HG03432 (cell line): Measurements from ENCODE around the gene TNFRSF13B.

Experiments
- ATAC-seq: cut with Tn5 transposase; IDR thresholded peaks from one replicate; pipeline ENCODE4 v1.9.1; 2021; ENCODE audit warnings: mild to moderate bottlenecking, moderate library complexity; ENCODE audit not compliant: unreplicated experiment

TNFRSF13B gene

GRCh38 chr17:16940116-16940881 is 31.6 kb downstream of the TNFRSF13B start:
- no peak for ATAC-seq

- ATAC-seq = no peak
Measured at GRCh38 chr17:16939606-16940115, 32.3 kb downstream of the TNFRSF13B start.

DNA sequence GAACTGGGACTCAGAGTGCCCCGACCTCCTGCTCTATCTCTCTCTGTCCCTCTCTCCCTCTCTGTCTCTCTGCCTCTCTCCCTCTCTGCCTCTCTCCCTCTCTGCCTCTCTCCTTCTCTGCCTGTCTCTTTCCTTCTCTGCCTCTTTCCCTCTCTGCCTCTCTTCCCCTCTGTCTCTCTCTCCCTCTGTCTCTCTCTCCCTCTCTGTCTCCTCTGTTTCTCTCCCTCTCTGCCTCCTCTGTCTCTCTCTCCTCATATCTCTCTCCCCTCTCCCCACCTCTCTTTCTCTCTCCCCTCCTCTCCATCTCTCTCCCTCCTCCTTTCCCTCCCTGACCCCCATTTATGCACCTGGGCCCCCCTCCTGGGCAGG is 32.7 kb downstream of the TNFRSF13B start:
- no peak for ATAC-seq

GRCh38 chr17:16938496-16939207 is 33.3 kb downstream of the TNFRSF13B start:
- no peak for ATAC-seq

GRCh38 chr17:16938031-16938430 is 33.9 kb downstream of the TNFRSF13B start:
- no peak for ATAC-seq

DNA sequence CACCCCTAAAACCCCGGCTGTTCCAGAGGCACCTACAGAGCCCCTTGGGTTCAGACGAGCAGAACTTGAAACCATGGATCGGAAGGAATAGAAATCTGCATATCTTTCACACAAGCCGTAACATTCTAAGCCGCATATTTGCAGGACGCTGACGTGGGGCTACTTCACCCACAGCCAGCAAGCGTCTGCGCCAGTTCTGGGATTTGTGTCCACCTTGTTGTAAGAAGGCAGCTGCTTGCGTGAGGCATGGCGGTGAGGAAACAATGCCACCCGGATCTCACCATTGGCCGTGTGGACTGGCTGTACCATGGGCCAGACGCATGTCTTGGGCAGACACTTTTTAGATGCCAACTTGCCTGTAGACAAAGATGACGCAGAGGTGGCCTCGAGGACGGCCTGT is 34.5 kb downstream of the TNFRSF13B start:
- ATAC-seq = no peak

DNA sequence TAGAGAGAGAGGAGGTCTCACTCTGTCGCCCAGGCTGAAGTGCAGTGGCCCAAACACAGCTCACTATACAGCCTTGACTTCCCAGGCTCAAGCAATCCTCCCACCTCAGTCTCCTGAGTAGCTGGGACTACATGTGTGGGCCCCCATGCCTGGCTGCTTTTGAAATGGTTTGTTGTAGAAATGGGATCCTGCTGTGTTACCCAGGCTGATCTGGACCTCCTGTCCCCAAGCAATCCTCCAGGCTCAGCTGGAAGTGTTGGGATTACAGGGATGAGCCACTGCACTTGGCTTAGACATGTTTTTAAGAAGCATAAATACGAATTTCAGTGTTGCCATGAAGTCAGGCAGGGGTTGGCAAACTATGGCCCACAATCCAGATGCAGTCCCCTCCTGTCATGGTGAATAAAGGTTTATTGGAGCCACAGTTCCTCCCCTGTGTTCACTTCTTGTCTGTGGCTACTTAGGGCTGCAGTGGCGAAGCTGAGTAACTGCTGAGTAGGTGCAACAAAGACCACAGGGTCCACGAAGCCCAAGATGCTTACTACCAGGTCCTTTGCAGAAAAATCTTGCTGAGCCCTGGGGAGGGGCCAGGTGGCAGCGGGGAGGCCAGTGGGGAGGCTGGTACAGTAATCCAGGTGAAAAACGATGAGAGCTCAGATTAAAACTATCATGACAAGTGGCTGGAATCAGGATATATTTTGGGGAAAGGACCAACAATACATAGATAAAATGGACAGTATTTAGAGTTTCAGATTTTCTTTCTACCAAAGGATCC is 35.2 kb downstream of the TNFRSF13B start:
- no peak for ATAC-seq

DNA sequence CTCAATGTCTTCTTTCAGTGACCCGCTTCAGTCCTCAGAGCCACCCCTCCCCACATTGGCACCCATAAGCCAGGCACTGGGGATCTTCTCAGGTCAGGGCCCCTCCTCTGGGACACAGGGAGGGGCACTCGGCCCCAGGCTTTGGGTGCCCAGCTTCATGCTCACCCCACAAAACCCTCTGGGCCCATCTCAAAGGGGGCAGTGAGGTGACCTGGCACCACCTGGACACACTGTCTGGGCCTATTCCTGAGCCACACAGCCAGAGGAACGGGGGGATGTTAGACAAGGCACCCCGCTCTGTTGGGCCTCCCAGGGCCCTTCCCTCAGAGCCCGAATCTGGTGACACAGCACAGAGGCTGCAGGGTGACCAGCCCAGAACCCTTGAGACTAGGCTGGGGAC is 36.1 kb downstream of the TNFRSF13B start:
- no peak for ATAC-seq

DNA sequence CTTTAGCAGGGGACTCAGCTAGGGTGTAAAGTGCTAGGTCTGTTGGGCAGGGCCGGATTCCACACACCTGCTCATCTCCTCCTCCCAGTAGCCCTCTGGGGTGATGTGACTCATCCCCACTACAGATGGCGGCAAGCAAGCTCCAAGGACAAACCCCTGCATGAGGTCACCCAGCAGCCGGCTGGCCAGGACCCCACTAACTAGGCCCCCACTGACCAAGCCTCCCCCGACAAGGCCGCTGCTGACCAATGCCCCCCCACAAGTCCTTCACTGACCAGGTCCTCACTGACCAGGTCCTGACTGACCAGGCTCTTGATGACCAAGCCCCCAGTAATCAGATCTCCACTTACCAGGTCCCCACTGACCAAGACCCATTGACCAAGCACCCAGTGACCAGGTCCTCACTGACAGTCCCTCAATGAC is 36.7 kb downstream of the TNFRSF13B start:
- no peak for ATAC-seq

GRCh38 chr17:16934836-16935235 is 37.1 kb downstream of the TNFRSF13B start:
- ATAC-seq = no peak

GRCh38 chr17:16934133-16934795 is 37.7 kb downstream of the TNFRSF13B start:
- ATAC-seq = no peak

- no peak for ATAC-seq
Measured at GRCh38 chr17:16933317-16934132, 38.4 kb downstream of the TNFRSF13B start.

DNA sequence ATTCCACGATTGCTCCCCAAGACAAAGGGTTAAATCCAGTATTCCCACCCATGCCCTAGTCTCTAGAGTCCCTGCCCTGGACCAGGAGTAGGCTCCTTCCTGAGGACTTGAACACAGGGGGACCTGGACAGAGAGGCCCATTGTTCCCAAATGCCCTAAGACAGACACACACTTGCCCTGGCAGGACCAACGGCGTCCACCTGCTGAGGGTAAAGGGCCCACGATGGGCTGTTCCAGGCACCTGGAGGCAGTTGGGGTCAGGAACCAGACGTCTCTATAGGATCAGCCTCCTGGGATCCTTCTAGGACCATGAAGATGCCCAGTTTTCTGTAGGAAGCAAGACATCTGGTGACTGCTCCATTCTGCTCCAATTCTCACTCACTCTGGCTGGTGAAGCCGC is 39.3 kb downstream of the TNFRSF13B start:
- no peak for ATAC-seq

DNA sequence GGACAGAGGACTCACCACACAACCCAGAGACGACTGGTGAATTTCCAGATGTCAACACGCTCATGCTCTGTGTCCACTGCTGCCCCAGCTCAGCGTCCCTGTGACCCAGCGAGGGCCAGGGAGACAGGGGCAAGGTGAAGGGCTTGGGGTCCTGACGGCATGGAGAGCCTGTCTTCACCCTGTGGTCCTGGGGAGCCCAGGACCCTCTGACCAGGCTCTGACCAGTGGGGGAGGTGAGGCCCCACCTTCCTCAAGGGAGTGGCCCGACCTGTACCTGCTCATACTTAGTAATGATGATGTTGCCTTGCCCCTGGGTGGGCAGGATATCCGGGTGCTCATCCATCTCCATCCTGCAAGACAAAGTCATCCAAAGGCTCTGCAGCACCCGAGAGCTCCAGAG is 39.8 kb downstream of the TNFRSF13B start:
- ATAC-seq = no peak

- ATAC-seq = no peak
Measured at GRCh38 chr17:16931318-16932060, 40.4 kb downstream of the TNFRSF13B start.

DNA sequence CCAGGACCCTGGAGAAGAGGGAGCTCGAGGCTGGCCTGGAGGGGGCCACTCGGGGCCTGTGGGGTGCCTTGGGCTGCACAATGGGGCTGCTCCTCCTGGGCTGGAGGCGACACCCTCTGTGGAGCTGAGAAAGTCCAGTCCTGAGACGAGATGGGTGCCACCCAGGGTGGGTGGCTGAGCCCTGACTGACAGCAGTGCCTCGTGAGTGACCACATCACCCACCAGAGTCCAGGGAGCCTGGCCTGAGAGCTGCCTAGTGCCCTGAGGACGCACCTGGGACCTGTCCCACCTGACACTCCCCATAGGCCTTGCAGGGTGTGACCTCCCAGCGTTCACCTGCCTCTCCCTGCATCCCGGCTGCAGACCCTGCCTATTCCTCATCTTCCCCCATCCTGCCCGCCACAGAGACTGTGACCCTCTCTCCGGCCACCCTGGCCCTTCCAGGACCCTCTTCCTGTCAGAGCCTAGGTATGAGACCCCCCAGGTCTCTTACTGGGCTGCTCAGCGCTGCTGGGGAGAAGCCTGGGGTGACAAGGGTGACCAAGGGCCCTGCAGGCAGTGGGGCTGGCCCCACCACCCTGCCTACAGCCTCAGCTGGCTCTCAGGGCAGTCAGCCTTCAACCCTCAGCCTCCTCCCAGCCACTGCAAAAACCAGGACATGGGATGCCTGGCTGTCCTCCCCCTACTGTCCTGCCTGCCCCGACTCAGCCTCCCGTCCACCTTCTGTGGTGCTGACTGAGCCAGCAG is 41.2 kb downstream of the TNFRSF13B start:
- no peak for ATAC-seq

DNA sequence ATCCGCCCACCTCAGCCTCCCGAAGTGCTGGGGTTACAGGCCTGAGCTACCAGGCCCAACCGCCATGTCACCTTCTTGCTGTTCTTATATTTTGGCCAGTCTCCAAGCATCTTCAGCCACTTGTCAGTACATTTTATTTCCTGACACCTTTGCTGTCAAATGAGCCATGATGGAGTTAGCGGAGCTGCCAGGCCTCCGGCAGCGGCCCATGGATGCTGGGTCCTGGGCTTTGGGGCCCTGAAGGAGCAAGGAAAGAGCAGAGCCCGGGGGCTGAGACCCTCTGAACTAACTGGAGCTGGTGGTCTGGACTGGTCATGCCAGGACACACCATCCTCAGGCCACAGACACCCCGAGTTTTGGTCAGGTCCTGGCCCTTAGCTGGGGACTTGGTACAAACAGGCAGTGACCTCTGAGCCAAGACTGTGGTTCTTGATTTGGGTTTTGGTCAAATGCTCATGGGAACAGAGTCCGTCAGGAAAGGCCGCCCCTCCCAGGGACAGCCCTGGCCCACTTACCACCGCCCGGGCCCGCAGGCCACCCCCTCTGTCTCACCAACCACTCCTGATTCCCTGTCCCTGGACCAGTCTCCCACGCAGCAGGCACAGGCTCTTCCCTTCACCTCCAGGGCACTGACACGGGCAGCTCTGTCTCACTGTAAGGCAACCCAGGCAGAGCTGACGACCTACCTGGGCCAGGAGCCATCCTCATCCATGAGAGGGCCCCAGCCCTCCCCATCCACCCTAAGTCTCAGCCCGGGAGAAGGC is 42.0 kb downstream of the TNFRSF13B start:
- ATAC-seq = no peak
